ENCODE data around the gene CLTCL1. TPM values are rescaled to one million over a fixed set of nuclear protein-coding genes. Genes with fewer than 3 reads are reported as not detected.

The CLTCL1 gene
- total RNA-seq, 1 donor from 2014 or later, result 60.1 TPM

- no peak for DNase-seq
Measured at GRCh38 chr22:19244600-19245352, 46.7 kb downstream of the CLTCL1 start.

GRCh38 chr22:19242699-19243098, 48.8 kb downstream of the CLTCL1 start:
- DNase-seq, result no peak

- no peak for DNase-seq
Measured at GRCh38 chr22:19241593-19241906, 50.0 kb downstream of the CLTCL1 start.

DNA sequence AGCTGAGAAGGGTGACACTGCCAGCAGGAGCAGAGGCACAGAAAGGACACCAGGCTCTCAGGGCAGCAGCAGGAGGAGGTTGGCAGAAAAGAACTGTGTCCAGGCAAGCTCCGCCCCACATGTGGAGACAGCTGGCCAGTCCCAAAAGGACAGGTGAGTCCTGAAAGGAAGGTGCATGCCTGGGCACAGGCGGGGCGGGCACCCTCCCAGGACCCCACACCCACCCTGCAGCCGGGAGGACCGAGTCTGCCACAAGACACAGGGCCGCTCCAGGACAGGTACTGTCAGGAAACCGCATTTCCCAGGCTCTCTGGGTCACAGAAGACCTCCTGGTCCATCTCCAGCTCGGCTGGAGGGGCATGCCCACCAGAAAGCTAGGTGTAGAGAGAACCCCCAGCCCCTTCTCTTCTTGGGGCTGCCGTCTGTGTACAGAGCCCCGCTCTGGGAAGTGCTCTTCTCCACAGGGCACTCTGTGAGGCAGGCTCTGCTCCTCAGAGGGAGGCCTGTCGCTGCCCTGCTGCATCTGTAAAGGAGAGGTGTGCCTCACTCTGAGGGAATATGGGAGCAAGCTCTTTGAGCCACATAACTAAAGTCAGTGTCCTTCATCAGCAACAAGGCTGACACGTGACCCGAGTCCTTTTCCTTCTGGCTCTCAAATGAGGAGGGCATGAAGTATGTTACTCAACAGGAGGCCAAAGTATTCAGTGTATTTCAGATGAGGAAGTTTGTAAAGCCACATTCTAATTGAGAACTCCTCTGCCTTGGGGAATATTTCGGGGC, 50.5 kb downstream of the CLTCL1 start:
- DNase-seq, result no peak

- no peak for DNase-seq
Measured at GRCh38 chr22:19239464-19239863, 52.1 kb downstream of the CLTCL1 start.

GRCh38 chr22:19238900-19239299, 52.6 kb downstream of the CLTCL1 start:
- DNase-seq, result no peak

DNA sequence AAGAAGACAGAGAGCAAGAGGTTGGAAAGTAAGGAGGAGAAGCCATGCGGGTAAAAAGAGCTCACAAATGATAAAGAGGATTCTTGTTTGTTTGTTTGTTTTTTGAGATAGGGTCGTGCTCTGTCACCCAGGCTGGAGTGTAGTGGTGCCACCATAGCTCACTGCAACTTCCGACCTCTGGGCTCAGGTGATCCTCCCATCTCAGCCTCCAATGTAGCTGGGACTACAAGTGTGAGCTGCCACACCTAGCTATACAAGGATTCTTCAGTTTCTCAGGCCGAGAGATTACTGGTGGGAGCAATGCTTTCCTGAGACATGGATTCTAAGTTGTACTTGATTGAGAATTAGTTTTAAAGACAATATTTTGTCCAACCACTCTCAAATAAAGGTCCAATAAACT, 55.6 kb downstream of the CLTCL1 start:
- no peak for DNase-seq

- no peak for DNase-seq
Measured at GRCh38 chr22:19234126-19234896, 57.2 kb downstream of the CLTCL1 start.

GRCh38 chr22:19233189-19233661, 58.3 kb downstream of the CLTCL1 start:
- DNase-seq, result no peak

GRCh38 chr22:19232623-19233022, 58.9 kb downstream of the CLTCL1 start:
- DNase-seq, result no peak

- no peak for DNase-seq
Measured at GRCh38 chr22:19231986-19232385, 59.5 kb downstream of the CLTCL1 start.

- DNase-seq, result no peak
Measured at GRCh38 chr22:19229600-19229999, 61.9 kb downstream of the CLTCL1 start.

- DNase-seq, result no peak
Measured at GRCh38 chr22:19228179-19228578, 63.3 kb downstream of the CLTCL1 start.

DNA sequence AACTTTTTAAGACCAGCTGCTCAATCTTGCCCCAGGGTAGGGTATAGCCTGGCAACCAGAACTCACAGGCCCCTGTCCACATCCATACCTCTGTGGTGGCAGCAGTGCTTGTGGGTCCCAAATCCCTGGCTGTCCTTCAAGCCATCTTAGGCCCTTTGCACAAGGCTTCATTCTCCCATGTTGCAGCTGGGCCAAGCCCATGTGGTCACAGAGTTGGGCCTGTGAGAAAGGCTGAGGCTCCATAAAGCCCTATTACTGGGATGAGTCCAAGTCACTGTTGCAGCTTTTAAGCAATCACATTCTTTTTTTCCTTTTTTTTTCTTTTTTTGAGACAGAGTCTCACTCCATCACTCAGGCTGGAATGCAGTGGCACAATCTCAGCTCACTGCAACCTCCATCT, 65.1 kb downstream of the CLTCL1 start:
- DNase-seq, result no peak

- DNase-seq, result no peak
Measured at GRCh38 chr22:19225560-19225959, 66.0 kb downstream of the CLTCL1 start.

DNA sequence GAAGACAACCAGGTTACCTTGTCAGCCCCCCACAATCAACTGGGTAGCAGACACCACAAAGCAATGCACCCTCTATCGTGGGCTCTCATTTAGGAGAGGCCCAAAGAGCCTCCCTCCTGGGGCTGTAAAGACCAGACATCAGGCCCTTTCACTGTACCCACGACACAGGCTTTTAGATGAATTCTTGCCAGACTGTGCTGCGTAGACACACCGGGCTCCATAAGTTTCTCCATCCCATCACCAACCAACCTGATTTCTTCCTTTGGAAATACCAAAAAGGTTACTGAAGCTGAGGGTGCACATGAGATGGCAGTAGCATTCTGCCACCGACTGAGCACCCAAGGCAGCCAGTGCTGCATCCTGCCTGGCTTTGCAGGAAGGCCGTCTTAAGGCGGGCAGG, 66.5 kb downstream of the CLTCL1 start:
- DNase-seq, result no peak

DNA sequence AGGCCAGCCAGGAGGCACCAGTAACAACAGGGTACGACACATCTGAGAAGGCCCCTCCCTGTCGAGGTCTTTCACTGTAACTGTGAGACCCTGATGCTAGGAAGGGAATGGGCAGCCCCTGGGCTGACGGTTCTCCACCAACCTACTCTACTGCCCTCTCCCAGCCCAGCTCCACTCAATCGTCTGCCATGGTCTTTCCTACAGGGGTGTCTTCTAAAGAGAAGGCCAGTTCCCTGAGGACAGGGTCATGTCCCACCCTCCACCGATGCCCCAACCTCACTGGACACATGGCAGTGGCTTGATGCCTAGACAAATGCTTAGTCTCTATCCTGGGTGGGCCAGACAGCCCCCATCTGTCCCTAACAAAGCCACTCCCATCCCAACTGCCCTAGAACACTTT, 67.0 kb downstream of the CLTCL1 start:
- no peak for DNase-seq

- no peak for DNase-seq
Measured at GRCh38 chr22:19223617-19224016, 67.9 kb downstream of the CLTCL1 start.

GRCh38 chr22:19223110-19223509, 68.4 kb downstream of the CLTCL1 start:
- DNase-seq, result no peak

GRCh38 chr22:19222242-19223005, 69.1 kb downstream of the CLTCL1 start:
- DNase-seq, result no peak

DNA sequence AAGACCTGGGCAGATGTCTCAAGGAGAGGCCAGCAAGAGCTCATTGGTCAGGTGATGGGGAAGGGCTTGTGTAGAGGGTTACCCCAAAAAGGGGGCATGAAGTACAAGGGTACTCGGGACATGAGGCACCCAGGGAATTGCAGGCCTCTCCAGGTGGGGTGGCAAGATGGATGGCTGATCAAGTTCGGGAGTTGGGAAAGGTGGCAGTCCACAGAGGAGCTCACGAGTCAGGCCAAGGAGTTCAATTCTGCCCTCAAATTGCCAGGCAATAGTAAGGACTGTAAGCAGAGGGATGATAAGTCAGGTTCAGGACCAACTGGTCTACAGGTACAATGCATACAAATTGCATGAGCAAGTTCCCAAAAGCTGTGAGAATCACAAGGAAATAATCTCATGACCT, 70.7 kb downstream of the CLTCL1 start:
- no peak for DNase-seq

DNA sequence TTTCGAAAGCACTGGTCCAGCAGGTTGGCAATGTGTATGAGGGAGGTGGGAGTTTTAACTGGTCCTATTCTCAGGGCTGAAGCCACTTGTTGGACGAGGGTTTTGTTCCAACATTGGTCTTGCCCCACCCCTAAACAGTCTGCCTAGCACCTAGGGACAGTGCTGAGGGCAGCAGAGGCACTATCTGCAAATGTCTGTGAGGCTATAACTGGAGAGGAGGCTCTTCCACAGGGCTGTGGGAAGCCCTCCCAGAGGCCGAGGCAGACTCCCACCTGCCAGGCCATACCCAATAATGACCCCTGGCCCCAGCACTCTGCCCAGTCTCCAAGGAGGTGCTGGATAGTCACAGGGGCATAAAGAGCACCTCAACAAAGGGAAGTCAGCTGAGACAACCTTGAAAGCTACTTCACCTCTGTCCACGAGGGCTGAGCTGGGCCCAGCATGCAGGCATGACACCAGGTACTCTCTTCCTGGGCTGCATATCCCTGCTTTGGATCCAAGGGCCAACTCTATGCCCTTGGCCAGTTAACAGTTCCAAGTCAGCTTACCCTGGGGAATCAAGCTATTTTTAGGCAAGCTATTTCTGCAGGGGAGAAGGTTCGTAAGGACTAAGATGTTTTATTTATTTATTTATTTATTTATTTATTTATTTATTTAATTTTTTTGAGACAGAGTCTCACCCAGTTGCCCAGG, 72.8 kb downstream of the CLTCL1 start:
- no peak for DNase-seq

Measured in tongue (tissue), 2 donors.